Adrenal gland (tissue), 5 donors: Measurements from ENCODE around the gene ELOVL6.

ENCODE experiments used
- POLR2A ChIP-seq, 2 donors: fragments of 450-650 bp; IDR thresholded peaks; one replicate each; pipeline ENCODE4 v1.6.1; 2017; ENCODE audit warnings: antibody characterized with exemption in 2 of 2, mild to moderate bottlenecking in 2 of 2, moderate library complexity in 1 of 2
- TF ChIP-seq, protein P1 (sequence below), 6 experiments: fragments of 450-650 bp in 4 of 6; fragments of 200-600 bp in 2 of 6; sonication (generic) in 1 of 6; IDR thresholded peaks; 1 replicate in 5 of 6; 2 replicates in 1 of 6; pipeline versions ENCODE4 v1.5.1 to v1.8.0; 2016 to 2021; ENCODE audit warnings: antibody characterized with exemption in 6 of 6, mild to moderate bottlenecking in 2 of 6, moderate library complexity in 1 of 6
- donor health status: DM: no; HTN: no; CAD: no.

GRCh38 chr4:110009550-110009949, 188.9 kb downstream of the ELOVL6 start:
- TF ChIP-seq, protein P1, sequence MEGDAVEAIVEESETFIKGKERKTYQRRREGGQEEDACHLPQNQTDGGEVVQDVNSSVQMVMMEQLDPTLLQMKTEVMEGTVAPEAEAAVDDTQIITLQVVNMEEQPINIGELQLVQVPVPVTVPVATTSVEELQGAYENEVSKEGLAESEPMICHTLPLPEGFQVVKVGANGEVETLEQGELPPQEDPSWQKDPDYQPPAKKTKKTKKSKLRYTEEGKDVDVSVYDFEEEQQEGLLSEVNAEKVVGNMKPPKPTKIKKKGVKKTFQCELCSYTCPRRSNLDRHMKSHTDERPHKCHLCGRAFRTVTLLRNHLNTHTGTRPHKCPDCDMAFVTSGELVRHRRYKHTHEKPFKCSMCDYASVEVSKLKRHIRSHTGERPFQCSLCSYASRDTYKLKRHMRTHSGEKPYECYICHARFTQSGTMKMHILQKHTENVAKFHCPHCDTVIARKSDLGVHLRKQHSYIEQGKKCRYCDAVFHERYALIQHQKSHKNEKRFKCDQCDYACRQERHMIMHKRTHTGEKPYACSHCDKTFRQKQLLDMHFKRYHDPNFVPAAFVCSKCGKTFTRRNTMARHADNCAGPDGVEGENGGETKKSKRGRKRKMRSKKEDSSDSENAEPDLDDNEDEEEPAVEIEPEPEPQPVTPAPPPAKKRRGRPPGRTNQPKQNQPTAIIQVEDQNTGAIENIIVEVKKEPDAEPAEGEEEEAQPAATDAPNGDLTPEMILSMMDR (IDR thresholded peaks at IDR 0.05) = no peak
- no peak for TF ChIP-seq POLR2A (IDR thresholded peaks at IDR 0.05)
